ENCODE measurements around the gene COL6A2. TPM values are rescaled to one million over a fixed set of nuclear protein-coding genes. Genes with fewer than 3 reads are reported as not detected.
"Not testable (repeated sequence)": the region's sequence is repeated elsewhere in the genome, so short reads cannot be mapped to it uniquely, and the experiment has no call there.

The COL6A2 gene
- total and polyA plus RNA-seq, 4 donors, result 335 to 3,611 (median 1,409) TPM

- H3K9me3 ChIP-seq (ENCODE audit: control insufficient read depth, low read length), result no peaks in the 10 kb centered on the region
- H3K27ac ChIP-seq (ENCODE audit: low read depth in 1 of 2, low read length in 2 of 2), result no peak overlapping the region
- DNase-seq, result peak in 1 of 2 donors; percentile 66
- H3K4me1 ChIP-seq (ENCODE audit: control insufficient read depth in 1 of 2, insufficient read depth in 2 of 2, low read length in 2 of 2), result no peaks in the 10 kb centered on the region
- intact Hi-C loops (cut with DNase I), result no loop called here
- WGBS, 2 donors, result 71 to 94% methylated on average over 60 to 72 of the region's 72 CpGs
- no peak overlapping the region for H3K4me3 ChIP-seq (ENCODE audit: low read length in 2 of 2)
- no peaks in the 10 kb centered on the region for H3K27me3 ChIP-seq (ENCODE audit: control insufficient read depth in 1 of 2, insufficient read depth in 2 of 2, low read length in 1 of 2)
- H3K36me3 ChIP-seq (ENCODE audit: control insufficient read depth in 1 of 2, insufficient read depth in 2 of 2, low read length in 1 of 2), result no peaks in the 10 kb centered on the region
- ATAC-seq (ENCODE audit: low FRiP score), result no peak
Observed at GRCh38 chr21:46160907-46161632, 63.2 kb downstream of the COL6A2 start.

GRCh38 chr21:46161633-46162592 lies 64.0 kb downstream of the COL6A2 start:
- DNase-seq (peak; percentile 41 to 65), ATAC-seq (ENCODE audit: low FRiP score) (peak; percentile 5)
- WGBS, 2 donors, result 63 to 83% methylated on average over 71 to 72 of the region's 72 CpGs
- Histone ChIP-seq H3K27me3 (ENCODE audit: control insufficient read depth in 1 of 2, insufficient read depth in 2 of 2, low read length in 1 of 2) (no peaks in the 10 kb centered on the region), H3K27ac (ENCODE audit: low read depth in 1 of 2, low read length in 2 of 2) (no peak overlapping the region), H3K4me1 (ENCODE audit: control insufficient read depth in 1 of 2, insufficient read depth in 2 of 2, low read length in 2 of 2) (no peaks in the 10 kb centered on the region), H3K36me3 (ENCODE audit: control insufficient read depth in 1 of 2, insufficient read depth in 2 of 2, low read length in 1 of 2) (no peaks in the 10 kb centered on the region), H3K9me3 (ENCODE audit: control insufficient read depth, low read length) (no peaks in the 10 kb centered on the region), H3K4me3 (ENCODE audit: low read length in 2 of 2) (no peak overlapping the region)
- intact Hi-C loops (cut with DNase I), result no loop called here

- Histone ChIP-seq H3K36me3 (ENCODE audit: control insufficient read depth in 1 of 2, insufficient read depth in 2 of 2, low read length in 1 of 2) (no peaks in the 10 kb centered on the region), H3K27ac (ENCODE audit: low read depth in 1 of 2, low read length in 2 of 2) (no peak overlapping the region), H3K27me3 (ENCODE audit: control insufficient read depth in 1 of 2, insufficient read depth in 2 of 2, low read length in 1 of 2) (no peaks in the 10 kb centered on the region), H3K4me1 (ENCODE audit: control insufficient read depth in 1 of 2, insufficient read depth in 2 of 2, low read length in 2 of 2) (no peaks in the 10 kb centered on the region), H3K4me3 (ENCODE audit: low read length in 2 of 2) (no peak overlapping the region), H3K9me3 (ENCODE audit: control insufficient read depth, low read length) (no peaks in the 10 kb centered on the region)
- WGBS, 2 donors, result 75 to 81% methylated on average over 4 of the region's 4 CpGs
- no peak for ATAC-seq (ENCODE audit: low FRiP score)
- peak in 1 of 2 donors; percentile 7 for DNase-seq
- intact Hi-C loops (cut with DNase I), result no loop called here
Observed at GRCh38 chr21:46163380-46163779, 65.5 kb downstream of the COL6A2 start.

GRCh38 chr21:46165098-46165497 lies 67.2 kb downstream of the COL6A2 start:
- no peak for ATAC-seq (ENCODE audit: low FRiP score)
- Histone ChIP-seq H3K27me3 (ENCODE audit: control insufficient read depth in 1 of 2, insufficient read depth in 2 of 2, low read length in 1 of 2) (no peaks in the 10 kb centered on the region), H3K27ac (ENCODE audit: low read depth in 1 of 2, low read length in 2 of 2) (no peak overlapping the region), H3K4me3 (ENCODE audit: low read length in 2 of 2) (no peak overlapping the region), H3K36me3 (ENCODE audit: control insufficient read depth in 1 of 2, insufficient read depth in 2 of 2, low read length in 1 of 2) (no peaks in the 10 kb centered on the region), H3K4me1 (ENCODE audit: control insufficient read depth in 1 of 2, insufficient read depth in 2 of 2, low read length in 2 of 2) (no peaks in the 10 kb centered on the region), H3K9me3 (ENCODE audit: control insufficient read depth, low read length) (no peaks in the 10 kb centered on the region)
- intact Hi-C loops (cut with DNase I), result no loop called here
- no peak for DNase-seq

- DNase-seq, result peak; percentile 42 to 71
- no peaks in the 10 kb centered on the region for H3K36me3 ChIP-seq (ENCODE audit: control insufficient read depth in 1 of 2, insufficient read depth in 2 of 2, low read length in 1 of 2)
- H3K27ac ChIP-seq (ENCODE audit: low read depth in 1 of 2, low read length in 2 of 2), result no peak overlapping the region
- no peaks in the 10 kb centered on the region for H3K27me3 ChIP-seq (ENCODE audit: control insufficient read depth in 1 of 2, insufficient read depth in 2 of 2, low read length in 1 of 2)
- no peaks in the 10 kb centered on the region for H3K9me3 ChIP-seq (ENCODE audit: control insufficient read depth, low read length)
- ATAC-seq (ENCODE audit: low FRiP score), result no peak
- H3K4me3 ChIP-seq (ENCODE audit: low read length in 2 of 2), result no peak overlapping the region
- intact Hi-C loops (cut with DNase I), result no loop called here
- 79 to 84% methylated on average over 14 of the region's 14 CpGs for WGBS, 2 donors
- no peaks in the 10 kb centered on the region for H3K4me1 ChIP-seq (ENCODE audit: control insufficient read depth in 1 of 2, insufficient read depth in 2 of 2, low read length in 2 of 2)
Observed at GRCh38 chr21:46168238-46168637, 70.3 kb downstream of the COL6A2 start.

GRCh38 chr21:46168659-46169386 lies 70.9 kb downstream of the COL6A2 start:
- no peaks in the 10 kb centered on the region for H3K27me3 ChIP-seq (ENCODE audit: control insufficient read depth in 1 of 2, insufficient read depth in 2 of 2, low read length in 1 of 2)
- WGBS, 2 donors, result 76 to 80% methylated on average over 8 of the region's 8 CpGs
- no peak for ATAC-seq (ENCODE audit: low FRiP score)
- no peaks in the 10 kb centered on the region for H3K4me1 ChIP-seq (ENCODE audit: control insufficient read depth in 1 of 2, insufficient read depth in 2 of 2, low read length in 2 of 2)
- intact Hi-C loops (cut with DNase I), result no loop called here
- no peaks in the 10 kb centered on the region for H3K36me3 ChIP-seq (ENCODE audit: control insufficient read depth in 1 of 2, insufficient read depth in 2 of 2, low read length in 1 of 2)
- no peaks in the 10 kb centered on the region for H3K9me3 ChIP-seq (ENCODE audit: control insufficient read depth, low read length)
- no peak overlapping the region for H3K4me3 ChIP-seq (ENCODE audit: low read length in 2 of 2)
- DNase-seq, result peak in 1 of 2 donors; percentile 9
- no peak overlapping the region for H3K27ac ChIP-seq (ENCODE audit: low read depth in 1 of 2, low read length in 2 of 2)

GRCh38 chr21:46170436-46171193 lies 72.7 kb downstream of the COL6A2 start:
- H3K4me3 ChIP-seq (ENCODE audit: low read length in 2 of 2); H3K4me1 ChIP-seq (ENCODE audit: control insufficient read depth in 1 of 2, insufficient read depth in 2 of 2, low read length in 2 of 2); H3K36me3 ChIP-seq (ENCODE audit: control insufficient read depth in 1 of 2, insufficient read depth in 2 of 2, low read length in 1 of 2); ATAC-seq (ENCODE audit: low FRiP score); H3K9me3 ChIP-seq (ENCODE audit: control insufficient read depth, low read length); H3K27me3 ChIP-seq (ENCODE audit: control insufficient read depth in 1 of 2, insufficient read depth in 2 of 2, low read length in 1 of 2); H3K27ac ChIP-seq (ENCODE audit: low read depth in 1 of 2, low read length in 2 of 2); intact Hi-C loops (cut with DNase I): not testable (repeated sequence)
- DNase-seq, result peak; percentile 23 to 35
- 86 to 94% methylated on average over 1 of the region's 1 CpG for WGBS, 2 donors

- Histone ChIP-seq H3K36me3 (ENCODE audit: control insufficient read depth in 1 of 2, insufficient read depth in 2 of 2, low read length in 1 of 2) (no peaks in the 10 kb centered on the region), H3K27ac (ENCODE audit: low read depth in 1 of 2, low read length in 2 of 2) (no peak overlapping the region), H3K4me3 (ENCODE audit: low read length in 2 of 2) (no peak overlapping the region), H3K4me1 (ENCODE audit: control insufficient read depth in 1 of 2, insufficient read depth in 2 of 2, low read length in 2 of 2) (no peaks in the 10 kb centered on the region), H3K9me3 (ENCODE audit: control insufficient read depth, low read length) (no peaks in the 10 kb centered on the region), H3K27me3 (ENCODE audit: control insufficient read depth in 1 of 2, insufficient read depth in 2 of 2, low read length in 1 of 2) (no peaks in the 10 kb centered on the region)
- ATAC-seq (ENCODE audit: low FRiP score) (no peak), DNase-seq (peak in 1 of 2 donors; percentile 17)
- 23 to 24% methylated on average over 2 of the region's 2 CpGs for WGBS, 2 donors
- intact Hi-C loops (cut with DNase I), result no loop called here
Observed at GRCh38 chr21:46171585-46171984, 73.7 kb downstream of the COL6A2 start.
